Thyroid gland (tissue), 4 donors: Measurements from ENCODE around the gene PCDH18. TPM values are rescaled to one million over a fixed set of nuclear protein-coding genes. Genes with fewer than 3 reads are reported as not detected.

Source experiments
- DNase-seq, 2 donors: peaks; one replicate each; pipeline ENCODE4 v3.0.0-alpha.2; 2019
- H3K27ac ChIP-seq, 3 donors: fragments of 200-600 bp; sonication (generic); 1 replicate in 2 of 3; 2 replicates in 1 of 3; pipeline ENCODE4 v1.5.1; 2016 to 2019; ENCODE audit warnings: mild to moderate bottlenecking in 1 of 3, moderate library complexity in 1 of 3
- H3K27me3 ChIP-seq: fragments of 200-600 bp; sonication (generic); one replicate; pipeline ENCODE4 v1.5.1; 2019
- H3K36me3 ChIP-seq, 2 donors: fragments of 200-600 bp; sonication (generic); one replicate each; pipeline ENCODE4 v1.5.1; 2016 to 2019
- H3K4me1 ChIP-seq, 2 donors: fragments of 200-600 bp; sonication (generic); one replicate each; pipeline ENCODE4 v1.5.1; 2017 to 2019
- H3K4me3 ChIP-seq, 3 donors: fragments of 200-600 bp; sonication (generic); replicated peaks in 1 of 3; 1 replicate in 2 of 3; 2 replicates in 1 of 3; pipeline ENCODE4 v1.5.1; 2016; ENCODE audit warnings: mild to moderate bottlenecking in 1 of 3
- H3K9me3 ChIP-seq: fragments of 200-600 bp; sonication (generic); one replicate; pipeline ENCODE4 v1.5.1; 2017
- POLR2A ChIP-seq, 2 donors: fragments of 450-650 bp; IDR thresholded peaks; one replicate each; pipeline ENCODE4 v1.6.1; 2017; ENCODE audit warnings: antibody characterized with exemption in 2 of 2, mild to moderate bottlenecking in 2 of 2, moderate library complexity in 1 of 2
- WGBS, 2 donors: methylation state at CpG; one replicate each; pipeline ENCODE4 v1.1.5; 2017; 5-methylcytosine and 5-hydroxymethylcytosine counted together
- intact Hi-C: fragments of 100-400 bp; cut with DNase I; formaldehyde crosslinking; loops from one replicate; pipeline ENCODE4 v1.15.1; 2023
- total RNA-seq, 4 donors: library from RNA; depleted of rRNA; stranded (reverse); fragments of >200 nt; gene quantifications; one replicate each; pipeline ENCODE4 v1.2.3, GENCODE V29; 2016
- TF ChIP-seq, protein P1 (sequence below), 6 experiments: fragments of 200-600 bp in 3 of 6; fragments of 450-650 bp in 3 of 6; sonication (generic) in 3 of 6; IDR thresholded peaks; one replicate each; pipeline ENCODE4 v1.5.1; 2016 to 2019; ENCODE audit warnings: antibody characterized with exemption in 6 of 6, mild to moderate bottlenecking in 2 of 6, inconsistent platforms in 1 of 6, moderate library complexity in 1 of 6

Gene PCDH18
- total RNA-seq, 4 donors from 2014 or later: 14.0 to 34.9 (median 20.3) TPM

DNA sequence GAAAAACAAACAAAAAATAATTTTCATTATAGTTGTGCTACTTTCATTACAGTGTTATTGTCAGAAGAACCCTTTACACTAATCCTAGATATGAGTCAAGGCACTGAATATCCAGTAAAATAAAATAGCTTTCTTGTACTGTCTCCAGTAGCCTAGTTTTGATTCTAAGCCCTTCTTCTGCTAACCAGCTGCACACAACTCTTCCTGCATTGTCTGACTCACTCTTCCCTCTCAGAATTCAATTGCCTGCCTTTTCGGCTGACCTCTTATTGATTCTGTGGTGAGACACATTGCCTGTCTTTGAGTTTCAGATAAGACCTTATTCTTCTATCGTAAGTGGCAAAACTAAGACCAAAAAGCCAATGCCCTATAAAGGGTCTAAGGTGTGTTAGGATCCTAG is 26.7 kb upstream of the PCDH18 start:
- no peak for DNase-seq
- no peaks in the 10 kb centered on the region for H3K27me3 ChIP-seq
- intact Hi-C loops: no loop called here
- no peaks in the 10 kb centered on the region for H3K4me1 ChIP-seq
- H3K4me3 ChIP-seq: no peak overlapping the region
- no peaks in the 10 kb centered on the region for H3K36me3 ChIP-seq
- TF ChIP-seq, protein P1, sequence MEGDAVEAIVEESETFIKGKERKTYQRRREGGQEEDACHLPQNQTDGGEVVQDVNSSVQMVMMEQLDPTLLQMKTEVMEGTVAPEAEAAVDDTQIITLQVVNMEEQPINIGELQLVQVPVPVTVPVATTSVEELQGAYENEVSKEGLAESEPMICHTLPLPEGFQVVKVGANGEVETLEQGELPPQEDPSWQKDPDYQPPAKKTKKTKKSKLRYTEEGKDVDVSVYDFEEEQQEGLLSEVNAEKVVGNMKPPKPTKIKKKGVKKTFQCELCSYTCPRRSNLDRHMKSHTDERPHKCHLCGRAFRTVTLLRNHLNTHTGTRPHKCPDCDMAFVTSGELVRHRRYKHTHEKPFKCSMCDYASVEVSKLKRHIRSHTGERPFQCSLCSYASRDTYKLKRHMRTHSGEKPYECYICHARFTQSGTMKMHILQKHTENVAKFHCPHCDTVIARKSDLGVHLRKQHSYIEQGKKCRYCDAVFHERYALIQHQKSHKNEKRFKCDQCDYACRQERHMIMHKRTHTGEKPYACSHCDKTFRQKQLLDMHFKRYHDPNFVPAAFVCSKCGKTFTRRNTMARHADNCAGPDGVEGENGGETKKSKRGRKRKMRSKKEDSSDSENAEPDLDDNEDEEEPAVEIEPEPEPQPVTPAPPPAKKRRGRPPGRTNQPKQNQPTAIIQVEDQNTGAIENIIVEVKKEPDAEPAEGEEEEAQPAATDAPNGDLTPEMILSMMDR (IDR thresholded peaks at IDR 0.05): no peak
- no peak for TF ChIP-seq POLR2A (IDR thresholded peaks at IDR 0.05)
- H3K27ac ChIP-seq: no peak overlapping the region
- 68 to 86% methylated on average over 2 of the region's 2 CpGs for WGBS, 2 donors
- H3K9me3 ChIP-seq: no peaks in the 10 kb centered on the region

DNA sequence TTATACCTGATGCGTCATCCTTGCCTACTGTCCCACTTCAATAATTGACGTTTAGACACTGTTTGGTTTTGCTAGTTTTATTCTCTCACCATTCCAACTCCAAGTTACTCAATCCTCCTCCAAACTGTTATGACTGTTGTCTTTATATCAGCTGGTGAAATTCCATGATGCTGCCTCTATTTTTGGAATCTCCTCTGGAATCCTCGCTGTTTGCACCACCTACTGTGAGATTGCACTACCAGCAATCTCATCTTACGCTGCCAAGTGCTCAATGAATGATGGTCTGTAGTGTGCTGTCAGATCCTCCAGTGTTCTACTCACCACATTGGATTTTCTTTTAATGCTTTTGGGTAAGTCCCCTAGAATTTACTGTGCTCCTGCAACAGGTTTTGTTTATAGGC is 13.2 kb upstream of the PCDH18 start:
- H3K27me3 ChIP-seq: no peaks in the 10 kb centered on the region
- no peaks in the 10 kb centered on the region for H3K9me3 ChIP-seq
- no peak for DNase-seq
- intact Hi-C loops: no loop called here
- H3K4me3 ChIP-seq: no peak overlapping the region
- 71 to 86% methylated on average over 4 of the region's 4 CpGs for WGBS, 2 donors
- H3K4me1 ChIP-seq: no peaks in the 10 kb centered on the region
- H3K36me3 ChIP-seq: no peaks in the 10 kb centered on the region
- TF ChIP-seq, protein P1 (IDR thresholded peaks at IDR 0.05): no peak
- no peak for TF ChIP-seq POLR2A (IDR thresholded peaks at IDR 0.05)
- no peak overlapping the region for H3K27ac ChIP-seq

DNA sequence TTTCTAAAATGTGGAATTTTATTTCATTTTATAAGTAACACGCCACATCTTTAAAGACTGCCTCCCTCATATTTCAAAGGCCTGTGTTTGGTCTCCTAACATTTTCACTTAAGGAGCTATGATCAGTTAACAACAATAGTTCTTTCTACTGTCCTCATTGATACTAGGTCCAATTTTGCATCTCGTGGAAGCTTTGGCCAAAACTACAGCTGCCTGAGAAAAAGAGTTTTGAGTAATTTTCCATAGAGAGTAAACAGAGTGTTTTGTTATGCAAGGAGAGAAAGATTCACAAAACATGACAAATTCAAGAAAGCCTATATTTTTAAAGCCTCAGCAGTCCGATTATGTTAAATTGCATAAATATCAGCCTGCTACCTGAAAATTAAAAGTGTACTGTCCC is 11.4 kb upstream of the PCDH18 start:
- no peaks in the 10 kb centered on the region for H3K36me3 ChIP-seq
- H3K4me3 ChIP-seq: no peak overlapping the region
- DNase-seq: no peak
- H3K27me3 ChIP-seq: no peaks in the 10 kb centered on the region
- intact Hi-C loops: no loop called here
- TF ChIP-seq, protein P1 (IDR thresholded peaks at IDR 0.05): no peak
- TF ChIP-seq POLR2A (IDR thresholded peaks at IDR 0.05): no peak
- 66 to 73% methylated on average over 3 of the region's 3 CpGs for WGBS, 2 donors
- H3K27ac ChIP-seq: no peak overlapping the region
- no peaks in the 10 kb centered on the region for H3K9me3 ChIP-seq
- H3K4me1 ChIP-seq: no peaks in the 10 kb centered on the region

DNA sequence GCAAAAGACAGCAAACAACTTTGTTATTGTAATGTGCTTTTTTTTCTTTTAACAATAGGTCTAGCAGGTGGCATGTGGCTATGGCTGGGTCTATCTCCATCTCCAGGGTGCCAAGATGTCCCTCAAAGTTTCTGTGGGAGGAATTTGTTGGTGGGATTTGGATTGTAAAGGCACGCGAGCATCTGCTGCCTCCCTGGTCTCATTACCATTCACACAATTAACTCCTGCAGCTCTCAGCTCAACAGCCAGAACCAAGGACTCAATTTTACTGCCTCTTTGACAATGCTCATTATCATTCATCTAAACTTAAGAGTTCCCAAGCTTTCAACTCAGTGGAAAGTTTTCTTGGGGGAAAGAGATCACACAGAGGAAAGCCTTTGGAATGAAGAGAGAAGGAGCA is 10.9 kb upstream of the PCDH18 start:
- 80 to 85% methylated on average over 2 of the region's 2 CpGs for WGBS, 2 donors
- Histone ChIP-seq H3K9me3 (no peaks in the 10 kb centered on the region), H3K27ac (no peak overlapping the region), H3K27me3 (no peaks in the 10 kb centered on the region), H3K4me3 (no peak overlapping the region), H3K36me3 (no peaks in the 10 kb centered on the region), H3K4me1 (no peaks in the 10 kb centered on the region)
- TF ChIP-seq, protein P1 (IDR thresholded peaks at IDR 0.05): no peak
- TF ChIP-seq POLR2A (IDR thresholded peaks at IDR 0.05): no peak
- intact Hi-C loops: no loop called here
- DNase-seq: no peak

DNA sequence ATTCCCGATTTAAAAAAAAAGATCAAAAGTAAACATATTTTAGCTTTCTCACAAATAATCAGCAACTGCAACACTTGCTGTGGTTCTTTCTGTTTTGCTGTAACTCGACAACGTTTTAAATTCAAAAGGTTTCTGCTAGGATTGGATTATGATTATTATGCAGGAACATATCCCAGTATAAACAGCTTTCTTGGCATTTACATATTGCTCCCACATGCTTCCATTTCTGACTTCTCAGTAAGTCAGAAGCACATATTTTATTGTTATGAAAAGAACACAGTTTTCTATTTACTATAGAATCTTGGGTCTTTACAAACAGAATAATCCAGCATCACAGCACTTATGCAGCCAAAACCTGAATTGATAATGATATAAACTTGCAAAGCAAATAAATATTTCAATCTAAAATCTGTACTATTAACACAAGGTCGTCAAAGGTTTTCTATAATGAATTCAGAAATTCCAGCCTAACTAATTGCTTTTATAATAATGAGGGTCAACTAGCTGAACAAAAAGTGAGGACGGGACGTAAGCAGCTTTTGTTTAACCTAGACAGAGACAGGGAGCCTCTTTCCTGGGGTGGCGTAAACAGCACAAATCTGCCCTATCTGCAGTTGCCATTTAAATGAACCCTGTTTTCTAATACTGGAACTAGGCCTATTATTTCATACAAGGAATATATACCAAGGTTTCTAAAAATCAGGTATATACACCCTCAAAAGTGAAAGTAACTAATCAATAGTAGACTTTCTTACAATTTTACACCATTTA is 9.8 kb upstream of the PCDH18 start:
- H3K27me3 ChIP-seq: no peaks in the 10 kb centered on the region
- no peak overlapping the region for H3K4me3 ChIP-seq
- H3K4me1 ChIP-seq: no peaks in the 10 kb centered on the region
- no peak overlapping the region for H3K27ac ChIP-seq
- no peaks in the 10 kb centered on the region for H3K9me3 ChIP-seq
- DNase-seq: no peak
- H3K36me3 ChIP-seq: no peaks in the 10 kb centered on the region
- 61 to 63% methylated on average over 7 of the region's 7 CpGs for WGBS, 2 donors
- intact Hi-C loops: no loop called here
- TF ChIP-seq, protein P1 (IDR thresholded peaks at IDR 0.05): no peak
- TF ChIP-seq POLR2A (IDR thresholded peaks at IDR 0.05): no peak
